H9 (cell line): ENCODE measurements around the gene RAB33A. TPM values are rescaled to one million over a fixed set of nuclear protein-coding genes. Genes with fewer than 3 reads are reported as not detected.
A peak's percentile ranks its signal among the peaks of the same experiment; 100 is the strongest.

Source experiments
- DNase-seq: peaks from one replicate; pipeline ENCODE4 v3.0.0-alpha.2; 2017
- H2AFZ ChIP-seq: one replicate; pipeline ENCODE4 v1.6.1; 2013; ENCODE audit warnings: mild to moderate bottlenecking, low read length, control low read depth, moderate library complexity
- H2AK5ac ChIP-seq: 2 replicates; pipeline ENCODE4 v1.6.1; 2013; ENCODE audit warnings: low read length, control low read depth, mixed read lengths; ENCODE audit not compliant: insufficient read length
- H2BK120ac ChIP-seq: one replicate; pipeline ENCODE4 v1.6.1; 2013; ENCODE audit warnings: low read depth, mild to moderate bottlenecking, low read length, control low read depth, inconsistent platforms; ENCODE audit not compliant: poor library complexity, severe bottlenecking
- H2BK12ac ChIP-seq: 2 replicates; pipeline ENCODE4 v1.6.1; 2013; ENCODE audit warnings: low read length, control low read depth, mixed read lengths, low read depth; ENCODE audit not compliant: insufficient read length
- H2BK15ac ChIP-seq: 2 replicates; pipeline ENCODE4 v1.6.1; 2013; ENCODE audit warnings: low read depth, low read length, control low read depth
- H2BK20ac ChIP-seq: one replicate; pipeline ENCODE4 v1.6.1; 2013; ENCODE audit warnings: low read depth, mild to moderate bottlenecking, low read length, control low read depth, inconsistent platforms; ENCODE audit not compliant: poor library complexity, severe bottlenecking
- H2BK5ac ChIP-seq: 2 replicates; pipeline ENCODE4 v1.6.1; 2013; ENCODE audit warnings: low read length, control low read depth, mixed read lengths; ENCODE audit not compliant: insufficient read length
- H3K14ac ChIP-seq: 2 replicates; pipeline ENCODE4 v1.6.1; 2013; ENCODE audit warnings: low read length, control low read depth; ENCODE audit not compliant: insufficient read depth
- H3K18ac ChIP-seq: 2 replicates; pipeline ENCODE4 v1.6.1; 2013; ENCODE audit warnings: low read depth, mild to moderate bottlenecking, mixed read lengths, low read length, control low read depth; ENCODE audit not compliant: insufficient read length
- H3K23ac ChIP-seq: 2 replicates; pipeline ENCODE4 v1.6.1; 2013; ENCODE audit warnings: low read length, control low read depth, mixed read lengths, low read depth; ENCODE audit not compliant: insufficient read length
- H3K23me2 ChIP-seq: 2 replicates; pipeline ENCODE4 v1.6.1; 2013; ENCODE audit warnings: low read depth, mild to moderate bottlenecking, mixed read lengths, low read length, control low read depth; ENCODE audit not compliant: insufficient read length, poor library complexity, severe bottlenecking
- H3K27ac ChIP-seq: 2 replicates; pipeline ENCODE4 v1.5.1; 2013; ENCODE audit warnings: low read length, control low read depth, mixed read lengths, low read depth; ENCODE audit not compliant: insufficient read length
- H3K27me3 ChIP-seq: 2 replicates; pipeline ENCODE4 v1.6.1; 2013; ENCODE audit warnings: low read length, control low read depth, inconsistent platforms; ENCODE audit not compliant: insufficient read depth
- H3K4ac ChIP-seq: 2 replicates; pipeline ENCODE4 v1.6.1; 2013; ENCODE audit warnings: low read depth, mild to moderate bottlenecking, control low read depth, inconsistent platforms, low read length, moderate library complexity
- H3K4me1 ChIP-seq: 2 replicates; pipeline ENCODE4 v1.6.1; 2013; ENCODE audit warnings: low read length, control low read depth, inconsistent platforms; ENCODE audit not compliant: insufficient read depth
- H3K4me2 ChIP-seq: 2 replicates; pipeline ENCODE4 v1.6.1; 2013; ENCODE audit warnings: low read length, control low read depth, mixed read lengths; ENCODE audit not compliant: insufficient read length, insufficient read depth
- H3K56ac ChIP-seq: 2 replicates; pipeline ENCODE4 v1.6.1; 2013; ENCODE audit warnings: low read depth, mild to moderate bottlenecking, mixed read lengths, low read length, control low read depth; ENCODE audit not compliant: insufficient read length
- H3K79me1 ChIP-seq: 2 replicates; pipeline ENCODE4 v1.6.1; 2013; ENCODE audit warnings: low read depth, mild to moderate bottlenecking, moderate library complexity, low read length, control low read depth, inconsistent platforms; ENCODE audit not compliant: insufficient read depth, poor library complexity, severe bottlenecking
- H3K79me2 ChIP-seq: 2 replicates; pipeline ENCODE4 v1.6.1; 2013; ENCODE audit warnings: low read length, control low read depth, inconsistent platforms; ENCODE audit not compliant: insufficient read depth
- H3K9ac ChIP-seq: 2 replicates; pipeline ENCODE4 v1.6.1; 2013; ENCODE audit warnings: low read length, control low read depth, mixed read lengths; ENCODE audit not compliant: insufficient read length; ENCODE audit errors: extremely low read depth
- H3K9me3 ChIP-seq: one replicate; pipeline ENCODE4 v1.6.1; 2013; ENCODE audit warnings: low read depth, low read length, inconsistent platforms; ENCODE audit not compliant: control insufficient read depth
- H3T11ph ChIP-seq: one replicate; pipeline ENCODE4 v1.6.1; 2013; ENCODE audit warnings: mild to moderate bottlenecking, low read length, control low read depth, inconsistent platforms
- H4K20me1 ChIP-seq: one replicate; pipeline ENCODE4 v1.6.1; 2013; ENCODE audit not compliant: control insufficient read depth, insufficient read length, insufficient read depth
- H4K5ac ChIP-seq: 2 replicates; pipeline ENCODE4 v1.6.1; 2013; ENCODE audit warnings: low read depth, mild to moderate bottlenecking, mixed read lengths, low read length, control low read depth; ENCODE audit not compliant: insufficient read length
- H4K8ac ChIP-seq: replicated peaks from 2 replicates; pipeline ENCODE4 v1.6.1; 2013; ENCODE audit warnings: low read length, control low read depth, mixed read lengths, low read depth; ENCODE audit not compliant: insufficient read length
- H4K91ac ChIP-seq: 2 replicates; pipeline ENCODE4 v1.6.1; 2013; ENCODE audit warnings: low read depth, mild to moderate bottlenecking, moderate library complexity, mixed read lengths, low read length, control low read depth; ENCODE audit not compliant: insufficient read length
- H3K27ac Mint-ChIP-seq, 3 experiments: 2 replicates in 2 of 3; 3 replicates in 1 of 3; pipeline ENCODE4 v1.8.0; 2020 to 2021; ENCODE audit warnings: mixed read lengths in 3 of 3, mild to moderate bottlenecking in 1 of 3, moderate library complexity in 1 of 3
- H3K27me3 Mint-ChIP-seq: 2 replicates; pipeline ENCODE4 v1.8.0; 2021; ENCODE audit warnings: low read depth, mild to moderate bottlenecking, moderate library complexity, mixed read lengths
- H3K36me3 Mint-ChIP-seq, 3 experiments: 2 replicates in 2 of 3; 3 replicates in 1 of 3; pipeline ENCODE4 v1.8.0; 2020 to 2021; ENCODE audit warnings: low read depth in 3 of 3, mixed read lengths in 3 of 3; ENCODE audit not compliant: insufficient read depth in 1 of 3
- H3K4me1 Mint-ChIP-seq, 2 experiments: 2 replicates each; pipeline ENCODE4 v1.8.0; 2020; ENCODE audit warnings: mixed read lengths in 2 of 2
- H3K4me3 Mint-ChIP-seq, 2 experiments: 2 replicates in 1 of 2; 3 replicates in 1 of 2; pipeline ENCODE4 v1.8.0; 2020 to 2021; ENCODE audit warnings: mild to moderate bottlenecking in 2 of 2, mixed read lengths in 2 of 2, moderate library complexity in 1 of 2
- H3K9me3 Mint-ChIP-seq, 2 experiments: 2 replicates in 1 of 2; 3 replicates in 1 of 2; pipeline ENCODE4 v1.8.0; 2020; ENCODE audit warnings: mild to moderate bottlenecking in 2 of 2, mixed read lengths in 2 of 2, moderate library complexity in 1 of 2
- CTCF ChIP-seq: fragments of 200-600 bp; sonication (generic); conservative IDR thresholded peaks from 3 replicates; pipeline ENCODE4 v1.8.0; 2021; ENCODE audit warnings: antibody characterized with exemption, mild to moderate bottlenecking
- WGBS: extraction: QIAGEN DNeasy Blood & Tissue Kit; methylation state at CpG from one replicate; pipeline ENCODE4 v1.1.7; 2013; ENCODE audit warnings: missing lambda C conversion rate, low lambda C conversion rate, mixed read lengths; ENCODE audit not compliant: insufficient read length; ENCODE audit errors: extremely low coverage; 5-methylcytosine and 5-hydroxymethylcytosine counted together
- total RNA-seq: library from RNA; stranded (reverse); gene quantifications from 2 replicates; pipeline ENCODE4 v1.2.1, GENCODE V29; 2021

The RAB33A gene
- total RNA-seq, 1 experiment from 2014 or later = 0.59 TPM

- Histone ChIP-seq H2BK12ac (no peak overlapping the region), H4K8ac (no peak overlapping the region), H2AFZ (no peak overlapping the region), H3K23me2 (peaks cover 6% of the 10 kb centered on the region), H3K4me2 (peak overlapping the region; percentile 94), H3K9me3 (peaks cover 13% of the 10 kb centered on the region), H3K23ac (no peak overlapping the region), H3T11ph (no peak overlapping the region), H2BK120ac (no peak overlapping the region), H3K79me1 (no peaks in the 10 kb centered on the region), H2AK5ac (no peak overlapping the region), H3K79me2 (peaks cover 4% of the 10 kb centered on the region; the same call in 1 of the 2 replicates), H3K4me1 (no peaks in the 10 kb centered on the region), H3K27me3 (no peaks in the 10 kb centered on the region), H4K5ac (no peak overlapping the region), H3K18ac (no peak overlapping the region), H3K4ac (no peak overlapping the region), H2BK20ac (no peak overlapping the region), H4K91ac (no peak overlapping the region), H3K14ac (no peak overlapping the region), H2BK5ac (no peak overlapping the region), H3K27ac (no peak overlapping the region), H3K9ac (no peak overlapping the region), H3K56ac (no peak overlapping the region), H4K20me1 (no peaks in the 10 kb centered on the region), H2BK15ac (no peak overlapping the region)
- Mint-ChIP-seq H3K27me3 (peaks cover 4% of the 10 kb centered on the region), H3K4me3 (peak overlapping the region; percentile 92 to 93), H3K4me1 (peaks cover 9 to 14% of the 10 kb centered on the region in 2 experiments; a peak in 3 of 4 replicates), H3K27ac (no peak overlapping the region), H3K9me3 (peaks cover 0 to 58% of the 10 kb centered on the region in 2 experiments; a peak in 4 of 5 replicates), H3K36me3 (peaks cover 0 to 1% (median 1%) of the 10 kb centered on the region in 3 experiments; a peak in 3 of 7 replicates)
- TF ChIP-seq CTCF = no peak
- WGBS = no CpG with 5 or more reads among the region's 4 CpGs
- DNase-seq = no peak
Observed at GRCh38 chrX:130167040-130167439, 4.7 kb upstream of the RAB33A start.
